ENCODE data around the gene CNTNAP2. TPM values are rescaled to one million over a fixed set of nuclear protein-coding genes. Genes with fewer than 3 reads are reported as not detected.

Gene CNTNAP2
- total and polyA plus RNA-seq, 2 of the 8 experiments (the other 6 are each of a cell fraction or from before 2014, with no cell fraction given): 27.9 to 71.0 TPM

GRCh38 chr7:146285418-146285817 is 168.8 kb downstream of the CNTNAP2 start:
- ChIA-PET CTCF (ENCODE audit: partially characterized antibody) (no interaction called here), POLR2A (ENCODE audit: partially characterized antibody) (no interaction called here)
- no peak overlapping the region for H4K8ac ChIP-seq (ENCODE audit: extremely low read depth, insufficient read depth, low read length)
- no peak overlapping the region for H3K4me3 ChIP-seq (ENCODE audit: extremely low read depth in 1 of 4, insufficient read depth in 2 of 4, low read depth in 3 of 4, low read length in 4 of 4)
- H3K27me3 ChIP-seq (replicated peaks in 1 of 4; ENCODE audit: control insufficient read depth in 3 of 4, extremely low read depth in 1 of 4, insufficient read depth in 3 of 4, low read length in 3 of 4): no peaks in the 10 kb centered on the region
- no peak overlapping the region for H2BK120ac ChIP-seq (replicated peaks; ENCODE audit: low read depth, low read length)
- no peak overlapping the region for H2BK20ac ChIP-seq (ENCODE audit: low read length)
- H2BK15ac ChIP-seq (ENCODE audit: low read length): no peak overlapping the region
- FAIRE-seq (no peak), DNase-seq (ENCODE audit: low read depth in 1 of 2, low spot score in 2 of 2) (no peak)
- WGBS, 2 experiments (ENCODE audit: extremely low coverage in 1 of 2, insufficient coverage in 1 of 2, insufficient read length in 1 of 2, insufficient replicate concordance in 2 of 2, low coverage in 1 of 2, low lambda C conversion rate in 2 of 2, missing lambda C conversion rate in 1 of 2): 85% methylated on average over 1 of the region's 3 CpGs; no CpG with 5 or more reads in 1 of the 2 experiments
- no peak overlapping the region for H3K9ac ChIP-seq (replicated peaks in 1 of 4; ENCODE audit: extremely low read depth in 1 of 4, low read depth in 3 of 4, low read length in 3 of 4)
- no peak overlapping the region for H3K4me2 ChIP-seq (ENCODE audit: insufficient read depth in 1 of 2, low read depth in 2 of 2, low read length in 2 of 2)
- no peak overlapping the region for H2AK5ac ChIP-seq (ENCODE audit: low read depth, low read length)
- no peaks in the 10 kb centered on the region for H3K79me2 ChIP-seq (ENCODE audit: control insufficient read depth in 1 of 2, insufficient read depth in 2 of 2, low read length in 2 of 2)
- H3K23ac ChIP-seq (ENCODE audit: insufficient read length): no peak overlapping the region
- H3K36me3 ChIP-seq (ENCODE audit: control insufficient read depth in 2 of 4, insufficient read depth in 4 of 4, low read length in 3 of 4): no peaks in the 10 kb centered on the region
- H3K27ac ChIP-seq (ENCODE audit: low read depth, low read length): no peak overlapping the region
- no peaks in the 10 kb centered on the region for H3K79me1 ChIP-seq (ENCODE audit: low read depth, low read length)
- TF ChIP-seq TBP (IDR thresholded peaks at IDR 0.05; ENCODE audit: low read depth, low read length): no peak
- no peaks in the 10 kb centered on the region for H3K9me3 ChIP-seq (ENCODE audit: insufficient read depth in 2 of 2, low read depth in 1 of 2, low read length in 1 of 2)
- no peak overlapping the region for H2BK5ac ChIP-seq (ENCODE audit: low read depth, low read length)
- H3K4ac ChIP-seq (replicated peaks; ENCODE audit: insufficient read length, low read depth, low read length): no peak overlapping the region
- H3K4me1 ChIP-seq (replicated peaks in 1 of 4; ENCODE audit: control insufficient read depth in 3 of 4, insufficient read depth in 4 of 4, low read length in 3 of 4): no peaks in the 10 kb centered on the region
- no peak overlapping the region for H3K18ac ChIP-seq (ENCODE audit: extremely low read depth, low read length)
- H3K23me2 ChIP-seq (ENCODE audit: low read depth, low read length): no peaks in the 10 kb centered on the region
- no peak overlapping the region for H2AFZ ChIP-seq (ENCODE audit: low read length)
- no peak overlapping the region for H4K91ac ChIP-seq (replicated peaks; ENCODE audit: insufficient read length, low read length)
- H3K14ac ChIP-seq (ENCODE audit: insufficient read length): no peak overlapping the region
- H4K20me1 ChIP-seq (replicated peaks in 1 of 2; ENCODE audit: control insufficient read depth in 1 of 2, insufficient read depth in 2 of 2, low read length in 2 of 2): no peaks in the 10 kb centered on the region
- H4K5ac ChIP-seq (ENCODE audit: insufficient read length, low read depth, low read length): no peak overlapping the region
- H2BK12ac ChIP-seq (ENCODE audit: low read depth, low read length): no peak overlapping the region
- no peak overlapping the region for H3K56ac ChIP-seq (replicated peaks; ENCODE audit: insufficient read length, low read depth, low read length)
